Colonic mucosa (tissue), 4 donors: ENCODE data around the gene ADAM22. TPM values are rescaled to one million over a fixed set of nuclear protein-coding genes. Genes with fewer than 3 reads are reported as not detected.

Experiments
- DNase-seq: peaks from one replicate; pipeline ENCODE4 v3.0.0-alpha.2; 2020
- H3K27ac ChIP-seq: fragments of 200-600 bp; one replicate; pipeline ENCODE4 v1.8.0; 2021
- H3K27me3 ChIP-seq: fragments of 200-600 bp; one replicate; pipeline ENCODE4 v1.8.0; 2021
- H3K36me3 ChIP-seq: fragments of 200-600 bp; one replicate; pipeline ENCODE4 v1.8.0; 2021
- H3K4me1 ChIP-seq: fragments of 200-600 bp; one replicate; pipeline ENCODE4 v1.8.0; 2021; ENCODE audit warnings: mild to moderate bottlenecking
- H3K4me3 ChIP-seq: fragments of 200-600 bp; one replicate; pipeline ENCODE4 v1.8.0; 2021
- H3K9ac ChIP-seq, 2 donors: one replicate each; pipeline ENCODE4 v1.7.0; 2013; ENCODE audit warnings: control low read depth in 2 of 2, low read depth in 2 of 2, low read length in 2 of 2
- H3K9me3 ChIP-seq: fragments of 200-600 bp; one replicate; pipeline ENCODE4 v1.8.0; 2021
- intact Hi-C: fragments of 100-400 bp; cut with DNase I; formaldehyde crosslinking; loops from one replicate; pipeline ENCODE4 v1.14.1; 2022
- total RNA-seq, 2 donors: library from RNA; stranded (reverse); fragmentation: NEBNext Ultra II Directional in 1 of 2; extraction: Animal tissue kit (Norgen Biotek cat#: 25700) in 1 of 2; gene quantifications; one replicate each; pipeline ENCODE4 v1.2.1, GENCODE V29; 2021
- TF ChIP-seq, protein P1 (sequence below): fragments of 200-600 bp; IDR thresholded peaks from one replicate; pipeline ENCODE4 v1.8.0; 2022; ENCODE audit warnings: antibody characterized with exemption, mild to moderate bottlenecking
- donor health status: healthy.
- donor health status: DM: no; HTN: no; CAD: no.
- donor health status: DM: no; HTN: no; CAD: no.

The ADAM22 gene
- total RNA-seq, 2 donors from 2014 or later: 2.6 to 2.8 TPM

DNA sequence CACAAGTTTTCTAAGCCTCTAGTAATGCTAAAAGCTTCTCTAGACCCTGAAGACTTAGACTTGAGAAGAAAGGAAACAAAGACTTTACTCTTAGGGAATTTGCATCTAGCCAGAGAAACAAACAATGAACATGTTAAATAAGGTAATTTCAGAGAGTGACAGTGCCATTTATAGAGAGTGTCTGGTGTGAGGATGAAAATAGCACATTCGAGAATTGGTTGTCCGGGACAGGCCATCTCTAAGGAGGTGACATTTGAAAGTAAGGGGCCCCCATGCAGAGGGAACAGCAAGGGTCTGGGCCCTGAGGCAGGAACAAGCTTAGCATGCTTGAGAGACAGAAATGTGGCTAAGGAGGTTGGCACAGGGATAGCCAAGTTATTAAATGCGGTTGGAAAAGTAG, 48.1 kb downstream of the ADAM22 start:
- Histone ChIP-seq H3K36me3 (no peaks in the 10 kb centered on the region), H3K4me3 (no peak overlapping the region), H3K27ac (no peak overlapping the region), H3K27me3 (no peaks in the 10 kb centered on the region), H3K9me3 (no peaks in the 10 kb centered on the region), H3K9ac (no peak overlapping the region), H3K4me1 (no peaks in the 10 kb centered on the region)
- intact Hi-C loops: no loop called here
- TF ChIP-seq, protein P1, sequence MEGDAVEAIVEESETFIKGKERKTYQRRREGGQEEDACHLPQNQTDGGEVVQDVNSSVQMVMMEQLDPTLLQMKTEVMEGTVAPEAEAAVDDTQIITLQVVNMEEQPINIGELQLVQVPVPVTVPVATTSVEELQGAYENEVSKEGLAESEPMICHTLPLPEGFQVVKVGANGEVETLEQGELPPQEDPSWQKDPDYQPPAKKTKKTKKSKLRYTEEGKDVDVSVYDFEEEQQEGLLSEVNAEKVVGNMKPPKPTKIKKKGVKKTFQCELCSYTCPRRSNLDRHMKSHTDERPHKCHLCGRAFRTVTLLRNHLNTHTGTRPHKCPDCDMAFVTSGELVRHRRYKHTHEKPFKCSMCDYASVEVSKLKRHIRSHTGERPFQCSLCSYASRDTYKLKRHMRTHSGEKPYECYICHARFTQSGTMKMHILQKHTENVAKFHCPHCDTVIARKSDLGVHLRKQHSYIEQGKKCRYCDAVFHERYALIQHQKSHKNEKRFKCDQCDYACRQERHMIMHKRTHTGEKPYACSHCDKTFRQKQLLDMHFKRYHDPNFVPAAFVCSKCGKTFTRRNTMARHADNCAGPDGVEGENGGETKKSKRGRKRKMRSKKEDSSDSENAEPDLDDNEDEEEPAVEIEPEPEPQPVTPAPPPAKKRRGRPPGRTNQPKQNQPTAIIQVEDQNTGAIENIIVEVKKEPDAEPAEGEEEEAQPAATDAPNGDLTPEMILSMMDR: no peak
- no peak for DNase-seq

DNA sequence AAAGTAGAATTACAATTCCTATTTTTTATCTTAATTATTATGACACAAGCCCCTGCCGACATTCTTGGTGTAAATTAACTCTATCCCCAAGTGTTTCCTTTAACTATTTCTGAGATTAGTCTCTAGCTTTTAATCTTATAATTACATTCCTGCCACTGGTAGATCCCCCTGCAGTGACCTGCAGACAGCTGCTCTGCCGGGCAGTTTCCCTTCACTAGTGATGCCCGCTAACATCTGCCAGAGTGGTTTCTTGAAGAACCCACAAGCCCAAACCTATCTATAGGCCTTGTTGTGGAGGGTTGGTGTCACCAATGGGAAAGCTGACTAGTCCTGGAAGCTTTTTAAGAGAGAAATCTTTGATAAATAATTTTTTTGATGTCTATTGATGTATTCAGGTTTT, 50.0 kb downstream of the ADAM22 start:
- no peaks in the 10 kb centered on the region for H3K36me3 ChIP-seq
- H3K9me3 ChIP-seq: no peaks in the 10 kb centered on the region
- TF ChIP-seq, protein P1: no peak
- H3K27ac ChIP-seq: no peak overlapping the region
- intact Hi-C loops: no loop called here
- H3K9ac ChIP-seq: no peak overlapping the region
- no peak for DNase-seq
- no peaks in the 10 kb centered on the region for H3K4me1 ChIP-seq
- no peak overlapping the region for H3K4me3 ChIP-seq
- H3K27me3 ChIP-seq: no peaks in the 10 kb centered on the region

DNA sequence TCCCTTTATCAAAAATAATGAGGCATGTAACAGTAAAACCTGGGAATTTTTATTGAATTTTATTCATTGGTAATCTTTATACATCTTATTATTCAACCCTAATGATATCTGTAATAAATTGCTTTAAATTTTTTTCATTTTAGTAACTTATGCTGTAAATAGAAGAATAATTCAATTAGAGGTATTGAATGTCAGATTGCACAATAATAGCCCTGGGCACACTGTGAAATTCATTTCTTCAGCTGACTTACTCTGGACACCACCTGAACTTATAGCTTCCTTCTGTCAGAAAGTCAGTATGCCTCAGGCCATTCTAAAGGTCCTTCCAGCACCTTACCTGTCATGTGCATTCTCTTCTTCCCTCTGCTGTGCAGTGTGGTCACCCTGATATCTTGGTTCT, 59.2 kb downstream of the ADAM22 start:
- H3K27ac ChIP-seq: no peak overlapping the region
- TF ChIP-seq, protein P1: no peak

DNA sequence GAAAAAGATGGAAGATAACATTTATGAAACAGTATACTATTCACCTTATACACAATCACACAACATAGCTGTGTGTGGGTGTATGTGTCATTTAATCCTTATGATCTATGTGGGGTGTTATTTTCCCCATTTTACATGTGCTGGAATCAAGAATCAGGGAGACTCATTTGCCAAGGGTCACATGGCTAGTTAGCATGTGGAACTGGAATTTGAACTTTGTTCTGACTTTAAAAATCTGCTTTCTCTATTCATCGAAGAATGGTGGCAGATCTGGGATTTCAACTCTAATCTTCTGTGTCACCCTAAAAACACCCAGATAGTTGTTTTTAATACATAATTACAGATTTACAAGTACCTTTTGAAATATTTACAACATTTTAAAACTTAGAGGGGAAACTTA, 65.2 kb downstream of the ADAM22 start:
- DNase-seq: no peak
- TF ChIP-seq, protein P1: no peak
- Histone ChIP-seq H3K4me1 (no peaks in the 10 kb centered on the region), H3K27me3 (no peaks in the 10 kb centered on the region), H3K27ac (no peak overlapping the region), H3K4me3 (no peak overlapping the region), H3K9me3 (no peaks in the 10 kb centered on the region), H3K9ac (no peak overlapping the region), H3K36me3 (no peaks in the 10 kb centered on the region)
- intact Hi-C loops: no loop called here

More for the DNA sequence above, 59.2 kb downstream of the ADAM22 start:
- Histone ChIP-seq H3K9me3 (no peaks in the 10 kb centered on the region), H3K4me1 (no peaks in the 10 kb centered on the region), H3K36me3 (no peaks in the 10 kb centered on the region), H3K4me3 (no peak overlapping the region), H3K9ac (no peak overlapping the region), H3K27me3 (no peaks in the 10 kb centered on the region)
- intact Hi-C loops: no loop called here
- DNase-seq: no peak

GRCh38 chr7:88001744-88002530, 67.9 kb downstream of the ADAM22 start:
- intact Hi-C loops: no loop called here
- TF ChIP-seq, protein P1: no peak
- no peak for DNase-seq
- Histone ChIP-seq H3K4me1 (no peaks in the 10 kb centered on the region), H3K27ac (no peak overlapping the region), H3K36me3 (no peaks in the 10 kb centered on the region), H3K27me3 (no peaks in the 10 kb centered on the region), H3K4me3 (no peak overlapping the region), H3K9ac (no peak overlapping the region), H3K9me3 (no peaks in the 10 kb centered on the region)
